ENCODE results near the gene MSH5.

GRCh38 chr6:31794866-31795615, 55.2 kb downstream of the MSH5 start:
- TF ChIP-seq CTCF (IDR thresholded peaks at IDR 0.05) (no peak), EP300 (IDR thresholded peaks at IDR 0.05) (no peak)

Data from ovary (tissue), 3 donors.